ENCODE measurements around the gene CLMN. TPM values are rescaled to one million over a fixed set of nuclear protein-coding genes. Genes with fewer than 3 reads are reported as not detected.

Gene CLMN
- total RNA-seq, 1 experiment from 2014 or later, result 33.4 TPM

- Histone ChIP-seq H3K4me2 (ENCODE audit: low read length) (no peak overlapping the region), H3K27me3 (ENCODE audit: insufficient read depth, low read length) (no peaks in the 10 kb centered on the region), H3K36me3 (ENCODE audit: control insufficient read depth in 1 of 2, insufficient read depth in 2 of 2, low read length in 2 of 2) (no peaks in the 10 kb centered on the region), H3K9me2 (ENCODE audit: insufficient read depth) (0 out of 2 replicates have a peak, but pooled peaks cover 2% of the 10 kb centered on the region), H3K4me1 (ENCODE audit: control insufficient read depth in 1 of 2, insufficient read depth in 2 of 2, low read length in 2 of 2) (peaks cover 0 to 8% of the 10 kb centered on the region in 2 experiments; a peak in 2 of 4 replicates), H3K79me2 (ENCODE audit: insufficient read depth, low read length) (no peaks in the 10 kb centered on the region), H2AFZ (ENCODE audit: low read depth, low read length, poor library complexity, severe bottlenecking) (no peak overlapping the region), H3K9me3 (ENCODE audit: control insufficient read depth in 1 of 2, insufficient read depth in 1 of 2, low read depth in 1 of 2, low read length in 2 of 2) (no peaks in the 10 kb centered on the region), H3K4me3 (replicated peaks in 1 of 2; ENCODE audit: low read depth in 1 of 2, low read length in 2 of 2) (no peak overlapping the region), H3K9ac (ENCODE audit: low read length) (no peak overlapping the region), H3K27ac (ENCODE audit: low read depth, low read length) (no peak overlapping the region), H4K20me1 (ENCODE audit: insufficient read depth) (no peaks in the 10 kb centered on the region)
- DNase-seq (ENCODE audit: low read depth, low spot score) (no peak), ATAC-seq (no peak)
- ChIA-PET CTCF (interaction anchor here (1.0 to 2.3 kb wide), 3 partner anchors 13 to 659 kb away, joined by 3 to 14 read pairs (median 5); no protein-coding TSS in a partner anchor), POLR2A (no interaction called here), RAD21 (ENCODE audit: low non-redundant PET in 1 of 2, low total read pairs in 2 of 2, uncharacterized antibody in 2 of 2, unreplicated experiment in 2 of 2) (no interaction called here)
- BruUV-seq (replicated peaks), result no TSS peak
- intact Hi-C loops (cut with micrococcal nuclease), result no loop called here
- TF ChIP-seq RAD21 (IDR thresholded peaks at IDR 0.05; ENCODE audit: low read depth), result peak; percentile 40
- TF ChIP-seq EZH2phosphoT487 (IDR thresholded peaks at IDR 0.05; ENCODE audit: borderline replicate concordance), result no peak
- TF ChIP-seq CTCF (IDR thresholded peaks at IDR 0.05 in 2 of 3, conservative IDR thresholded peaks at IDR 0.05 in 1 of 3; ENCODE audit: borderline replicate concordance in 1 of 3, insufficient read depth in 1 of 3, low read depth in 2 of 3, low read length in 2 of 3), result peak in 1 of 3 experiments; percentile 9; a peak in 1 of 6 replicates
Measured at GRCh38 chr14:95348395-95349080, 28.8 kb upstream of the CLMN start.

- Histone ChIP-seq H3K79me2 (ENCODE audit: insufficient read depth, low read length) (no peaks in the 10 kb centered on the region), H3K9ac (ENCODE audit: low read length) (no peak overlapping the region), H2AFZ (ENCODE audit: low read depth, low read length, poor library complexity, severe bottlenecking) (no peak overlapping the region), H3K9me2 (ENCODE audit: insufficient read depth) (0 out of 2 replicates have a peak, but pooled peaks cover 2% of the 10 kb centered on the region), H4K20me1 (ENCODE audit: insufficient read depth) (no peaks in the 10 kb centered on the region), H3K27me3 (ENCODE audit: insufficient read depth, low read length) (no peaks in the 10 kb centered on the region), H3K4me1 (ENCODE audit: control insufficient read depth in 1 of 2, insufficient read depth in 2 of 2, low read length in 2 of 2) (peaks cover 0 to 8% of the 10 kb centered on the region in 2 experiments; a peak in 2 of 4 replicates), H3K4me3 (replicated peaks in 1 of 2; ENCODE audit: low read depth in 1 of 2, low read length in 2 of 2) (no peak overlapping the region), H3K9me3 (ENCODE audit: control insufficient read depth in 1 of 2, insufficient read depth in 1 of 2, low read depth in 1 of 2, low read length in 2 of 2) (no peaks in the 10 kb centered on the region), H3K36me3 (ENCODE audit: control insufficient read depth in 1 of 2, insufficient read depth in 2 of 2, low read length in 2 of 2) (no peaks in the 10 kb centered on the region), H3K4me2 (ENCODE audit: low read length) (peak overlapping the region; percentile 0; the same call in 1 of the 2 replicates), H3K27ac (ENCODE audit: low read depth, low read length) (no peak overlapping the region)
- intact Hi-C loops (cut with micrococcal nuclease), result no loop called here
- DNase-seq (ENCODE audit: low read depth, low spot score) (no peak), ATAC-seq (peak; percentile 73)
- POLR2A ChIA-PET, result no interaction called here
- RAD21 ChIA-PET (ENCODE audit: low non-redundant PET in 1 of 2, low total read pairs in 2 of 2, uncharacterized antibody in 2 of 2, unreplicated experiment in 2 of 2), result interaction anchor here in 1 of 2 experiments (0.9 kb wide), 1 partner anchor 308 kb away, joined by 3 read pairs; no protein-coding TSS in a partner anchor
- BruUV-seq (replicated peaks), result no TSS peak
- CTCF ChIA-PET, result no interaction called here
- TF ChIP-seq ZBTB33 (IDR thresholded peaks at IDR 0.05; ENCODE audit: extremely low read depth, insufficient replicate concordance, low read length) (no peak), SP1 (IDR thresholded peaks at IDR 0.05; ENCODE audit: low read depth) (no peak), EZH2phosphoT487 (IDR thresholded peaks at IDR 0.05; ENCODE audit: borderline replicate concordance) (no peak), EGR1 (IDR thresholded peaks at IDR 0.05; ENCODE audit: low read depth) (no peak), REST (IDR thresholded peaks at IDR 0.05; ENCODE audit: low read depth) (no peak), POLR2AphosphoS5 (IDR thresholded peaks at IDR 0.05; ENCODE audit: low read depth, low read length) (no peak), SRF (IDR thresholded peaks at IDR 0.05; ENCODE audit: low read depth) (no peak), ELF1 (IDR thresholded peaks at IDR 0.05; ENCODE audit: borderline replicate concordance, low read depth) (no peak)
Measured at GRCh38 chr14:95346820-95347219, 27.1 kb upstream of the CLMN start.
